ENCODE data around the gene FOXA3.
A peak's percentile ranks its signal among the peaks of the same experiment; 100 is the strongest.

The FOXA3 gene

DNA sequence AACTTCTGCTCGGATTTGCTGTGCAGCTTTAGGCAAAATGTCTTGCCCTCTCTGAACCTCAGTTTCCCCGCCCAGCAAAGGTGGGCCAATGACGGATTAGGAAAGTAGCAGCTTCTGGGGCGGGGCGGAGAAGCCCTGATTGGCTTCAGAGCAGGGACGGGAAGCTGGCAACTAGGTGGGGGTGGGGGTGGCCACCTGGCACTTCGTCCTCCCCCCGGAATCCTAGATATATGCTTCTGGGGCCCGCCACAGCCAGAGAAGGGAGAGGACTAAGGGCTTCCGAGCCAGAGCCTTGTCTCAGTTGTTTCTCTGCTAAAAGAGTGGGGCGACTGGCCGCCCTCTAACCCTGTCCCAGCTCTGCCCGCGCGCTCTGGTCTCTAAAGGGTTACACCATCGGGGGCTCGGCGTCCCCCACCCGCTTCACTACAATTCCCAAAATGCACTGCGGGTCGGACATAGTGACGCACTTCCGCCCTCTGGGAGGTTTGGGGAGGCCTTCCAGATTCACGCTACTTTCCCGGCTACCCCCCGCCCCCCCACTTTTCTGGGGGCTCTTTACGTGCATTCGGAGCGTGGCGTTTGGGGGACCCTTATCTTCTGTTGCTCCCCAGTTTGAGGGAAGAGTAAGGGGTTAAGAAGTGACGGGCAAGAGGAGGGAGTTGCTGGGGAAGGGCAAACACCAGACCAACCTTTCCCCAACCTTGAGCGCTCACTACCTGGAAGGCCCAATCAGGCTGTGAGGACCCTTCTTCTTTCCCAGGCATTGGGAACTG lies 22.5 kb downstream of the FOXA3 start:
- Histone ChIP-seq H3K23ac (ENCODE audit: low read length) (no peak overlapping the region), H3K4me2 (ENCODE audit: low read length) (peak overlapping the region; percentile 81), H3K18ac (ENCODE audit: low read length) (peak overlapping the region; percentile 51), H4K8ac (ENCODE audit: low read depth, low read length) (peak overlapping the region; percentile 83), H3K56ac (ENCODE audit: low read length) (peak overlapping the region; percentile 92), H3K4ac (ENCODE audit: low read depth, low read length) (peak overlapping the region; percentile 17), H2AK5ac (ENCODE audit: low read length) (no peak overlapping the region), H4K5ac (ENCODE audit: low read length) (no peak overlapping the region), H2BK15ac (replicated peaks; ENCODE audit: low read depth) (no peak overlapping the region), H3K27ac (ENCODE audit: low read depth, low read length) (peak overlapping the region; percentile 78), H3K4me1 (ENCODE audit: control insufficient read depth, low read depth, low read length) (peaks cover 7% of the 10 kb centered on the region), H3K79me2 (ENCODE audit: control insufficient read depth, insufficient read depth, low read length) (peaks cover 5% of the 10 kb centered on the region), H2BK120ac (ENCODE audit: low read depth, low read length) (no peak overlapping the region), H3K27me3 (ENCODE audit: insufficient read depth, low read length, poor library complexity) (no peaks in the 10 kb centered on the region), H3K79me1 (ENCODE audit: low read length) (peaks cover 2% of the 10 kb centered on the region), H3K9ac (ENCODE audit: low read length) (peak overlapping the region; percentile 89), H3K36me3 (ENCODE audit: control insufficient read depth, insufficient read depth, low read length) (no peaks in the 10 kb centered on the region), H3K4me3 (ENCODE audit: low read length) (peak overlapping the region; percentile 71), H2BK5ac (ENCODE audit: low read length) (no peak overlapping the region)
- peak; percentile 97 for DNase-seq
- WGBS (ENCODE audit: extremely low coverage, insufficient coverage, low lambda C conversion rate) = no CpG with 5 or more reads among the region's 32 CpGs

DNA sequence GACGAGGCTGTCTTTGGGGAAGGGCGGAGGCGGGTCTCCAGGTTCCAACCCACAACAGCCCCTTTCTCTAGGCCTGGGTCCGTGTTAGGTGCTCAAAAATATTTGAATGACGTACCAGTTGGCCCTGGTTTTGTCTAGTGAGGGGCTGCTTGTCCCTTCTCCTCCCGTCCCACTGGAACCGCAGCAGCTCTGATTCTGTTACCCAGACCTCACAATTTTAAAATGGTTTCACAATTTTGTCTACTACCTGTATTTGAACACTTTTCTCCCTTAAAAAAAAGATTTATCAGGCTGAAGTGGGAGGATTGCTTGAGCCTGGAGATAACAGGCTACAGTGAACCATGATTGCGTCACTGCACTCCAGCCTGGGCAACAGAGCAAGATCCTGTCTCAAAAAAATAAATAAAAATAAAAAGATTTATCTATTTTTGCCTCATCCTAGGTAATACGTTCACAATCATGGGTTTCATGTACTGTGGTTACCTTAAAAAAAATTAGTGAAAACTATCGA lies 23.1 kb downstream of the FOXA3 start:
- H3K4ac ChIP-seq (ENCODE audit: low read depth, low read length) = peak overlapping the region; percentile 17
- H3K4me2 ChIP-seq (ENCODE audit: low read length) = peak overlapping the region; percentile 76
- DNase-seq = no peak
- peak overlapping the region; percentile 92 for H3K56ac ChIP-seq (ENCODE audit: low read length)
- no peaks in the 10 kb centered on the region for H3K36me3 ChIP-seq (ENCODE audit: control insufficient read depth, insufficient read depth, low read length)
- peaks cover 2% of the 10 kb centered on the region for H3K4me1 ChIP-seq (ENCODE audit: control insufficient read depth, low read depth, low read length)
- no peak overlapping the region for H3K23ac ChIP-seq (ENCODE audit: low read length)
- no CpG with 5 or more reads among the region's 10 CpGs for WGBS (ENCODE audit: extremely low coverage, insufficient coverage, low lambda C conversion rate)
- no peak overlapping the region for H2AK5ac ChIP-seq (ENCODE audit: low read length)
- peaks cover 2% of the 10 kb centered on the region for H3K79me1 ChIP-seq (ENCODE audit: low read length)
- peak overlapping the region; percentile 89 for H3K9ac ChIP-seq (ENCODE audit: low read length)
- no peak overlapping the region for H2BK120ac ChIP-seq (ENCODE audit: low read depth, low read length)
- no peaks in the 10 kb centered on the region for H3K27me3 ChIP-seq (ENCODE audit: insufficient read depth, low read length, poor library complexity)
- H2BK15ac ChIP-seq (replicated peaks; ENCODE audit: low read depth) = no peak overlapping the region
- H3K79me2 ChIP-seq (ENCODE audit: control insufficient read depth, insufficient read depth, low read length) = peaks cover 5% of the 10 kb centered on the region
- no peak overlapping the region for H3K27ac ChIP-seq (ENCODE audit: low read depth, low read length)
- no peak overlapping the region for H3K4me3 ChIP-seq (ENCODE audit: low read length)
- H2BK5ac ChIP-seq (ENCODE audit: low read length) = no peak overlapping the region
- H4K5ac ChIP-seq (ENCODE audit: low read length) = no peak overlapping the region
- peak overlapping the region; percentile 33 for H3K18ac ChIP-seq (ENCODE audit: low read length)
- peak overlapping the region; percentile 65 for H4K8ac ChIP-seq (ENCODE audit: low read depth, low read length)

DNA sequence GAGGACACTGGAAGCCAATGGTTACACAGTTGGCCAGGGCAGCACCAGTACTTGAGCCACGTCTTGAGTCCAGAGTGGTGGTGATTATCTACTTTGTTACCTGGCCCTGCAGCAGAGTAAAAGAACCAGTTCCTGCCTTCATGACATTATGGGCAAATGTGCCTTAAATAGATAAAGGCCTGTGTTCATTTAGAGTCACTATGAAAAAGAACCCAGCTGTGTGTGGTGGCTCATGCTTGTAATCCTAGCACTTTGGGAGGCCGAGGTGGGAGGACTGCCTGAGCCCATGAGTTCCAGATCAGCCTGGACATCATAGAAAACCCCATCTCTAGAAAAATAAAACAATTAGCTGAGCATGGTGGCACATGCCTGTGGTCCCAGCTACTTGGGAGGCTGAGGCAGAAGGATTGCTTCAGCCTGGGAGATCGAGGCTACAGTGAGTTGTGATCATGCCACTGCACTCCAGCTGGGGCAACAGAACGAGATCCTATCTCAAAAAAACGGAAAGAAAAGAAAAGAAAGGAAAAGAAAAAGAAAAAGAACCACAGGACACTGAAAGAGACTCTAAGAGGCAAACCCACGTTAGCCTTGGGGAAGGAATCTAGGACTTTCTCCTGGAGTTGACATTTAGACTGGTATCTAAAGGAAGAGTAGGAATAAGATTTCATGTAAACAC lies 25.2 kb downstream of the FOXA3 start:
- DNase-seq = no peak
- WGBS (ENCODE audit: extremely low coverage, insufficient coverage, low lambda C conversion rate) = no CpG with 5 or more reads among the region's 6 CpGs

DNA sequence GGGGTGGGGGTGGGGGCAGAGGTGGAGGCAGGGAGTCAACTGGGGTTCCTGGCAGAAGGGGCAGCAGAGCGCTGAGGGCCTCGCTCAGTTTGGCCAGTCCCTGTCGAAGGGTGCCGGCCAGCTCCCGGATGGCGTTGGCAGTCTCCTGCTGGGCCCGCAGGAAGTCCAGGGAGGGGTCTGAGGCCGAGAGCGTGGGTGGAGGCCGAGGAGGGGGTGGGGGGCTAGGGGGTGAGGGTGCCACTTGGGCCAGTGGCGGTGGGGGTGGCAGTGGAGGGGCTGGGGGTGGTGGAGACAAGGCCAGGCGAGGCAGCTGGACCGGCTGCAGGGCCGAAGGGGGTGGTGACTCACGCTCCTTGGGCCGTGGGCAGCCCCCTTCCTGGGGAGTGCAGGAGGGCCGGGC lies 26.8 kb downstream of the FOXA3 start:
- H3K27ac ChIP-seq (ENCODE audit: low read depth, low read length) = no peak overlapping the region
- H3K27me3 ChIP-seq (ENCODE audit: insufficient read depth, low read length, poor library complexity) = no peaks in the 10 kb centered on the region
- no peak overlapping the region for H3K4me3 ChIP-seq (ENCODE audit: low read length)
- H3K4me1 ChIP-seq (ENCODE audit: control insufficient read depth, low read depth, low read length) = no peaks in the 10 kb centered on the region
- no CpG with 5 or more reads among the region's 17 CpGs for WGBS (ENCODE audit: extremely low coverage, insufficient coverage, low lambda C conversion rate)
- no peak overlapping the region for H2BK15ac ChIP-seq (replicated peaks; ENCODE audit: low read depth)
- H3K9ac ChIP-seq (ENCODE audit: low read length) = no peak overlapping the region
- H3K4me2 ChIP-seq (ENCODE audit: low read length) = no peak overlapping the region
- no peaks in the 10 kb centered on the region for H3K79me2 ChIP-seq (ENCODE audit: control insufficient read depth, insufficient read depth, low read length)
- H3K18ac ChIP-seq (ENCODE audit: low read length) = no peak overlapping the region
- DNase-seq = no peak
- no peak overlapping the region for H4K8ac ChIP-seq (ENCODE audit: low read depth, low read length)
- H3K56ac ChIP-seq (ENCODE audit: low read length) = no peak overlapping the region
- no peak overlapping the region for H3K23ac ChIP-seq (ENCODE audit: low read length)
- H3K36me3 ChIP-seq (ENCODE audit: control insufficient read depth, insufficient read depth, low read length) = no peaks in the 10 kb centered on the region
- H2AK5ac ChIP-seq (ENCODE audit: low read length) = no peak overlapping the region
- H3K4ac ChIP-seq (ENCODE audit: low read depth, low read length) = no peak overlapping the region
- H4K5ac ChIP-seq (ENCODE audit: low read length) = no peak overlapping the region
- H2BK120ac ChIP-seq (ENCODE audit: low read depth, low read length) = no peak overlapping the region
- no peak overlapping the region for H2BK5ac ChIP-seq (ENCODE audit: low read length)
- no peaks in the 10 kb centered on the region for H3K79me1 ChIP-seq (ENCODE audit: low read length)

More for the DNA sequence above, 25.2 kb downstream of the FOXA3 start:
- H4K5ac ChIP-seq (ENCODE audit: low read length) = no peak overlapping the region
- H3K27ac ChIP-seq (ENCODE audit: low read depth, low read length) = no peak overlapping the region
- no peak overlapping the region for H2BK120ac ChIP-seq (ENCODE audit: low read depth, low read length)
- no peak overlapping the region for H2AK5ac ChIP-seq (ENCODE audit: low read length)
- H3K18ac ChIP-seq (ENCODE audit: low read length) = no peak overlapping the region
- no peak overlapping the region for H3K4me3 ChIP-seq (ENCODE audit: low read length)
- peaks cover 2% of the 10 kb centered on the region for H3K79me1 ChIP-seq (ENCODE audit: low read length)
- H3K9ac ChIP-seq (ENCODE audit: low read length) = no peak overlapping the region
- no peak overlapping the region for H3K4me2 ChIP-seq (ENCODE audit: low read length)
- H2BK5ac ChIP-seq (ENCODE audit: low read length) = no peak overlapping the region
- no peaks in the 10 kb centered on the region for H3K4me1 ChIP-seq (ENCODE audit: control insufficient read depth, low read depth, low read length)
- H3K36me3 ChIP-seq (ENCODE audit: control insufficient read depth, insufficient read depth, low read length) = no peaks in the 10 kb centered on the region
- peaks cover 5% of the 10 kb centered on the region for H3K79me2 ChIP-seq (ENCODE audit: control insufficient read depth, insufficient read depth, low read length)
- no peak overlapping the region for H3K4ac ChIP-seq (ENCODE audit: low read depth, low read length)
- H3K56ac ChIP-seq (ENCODE audit: low read length) = no peak overlapping the region
- H3K23ac ChIP-seq (ENCODE audit: low read length) = no peak overlapping the region
- no peak overlapping the region for H2BK15ac ChIP-seq (replicated peaks; ENCODE audit: low read depth)
- H3K27me3 ChIP-seq (ENCODE audit: insufficient read depth, low read length, poor library complexity) = no peaks in the 10 kb centered on the region
- H4K8ac ChIP-seq (ENCODE audit: low read depth, low read length) = no peak overlapping the region

DNA sequence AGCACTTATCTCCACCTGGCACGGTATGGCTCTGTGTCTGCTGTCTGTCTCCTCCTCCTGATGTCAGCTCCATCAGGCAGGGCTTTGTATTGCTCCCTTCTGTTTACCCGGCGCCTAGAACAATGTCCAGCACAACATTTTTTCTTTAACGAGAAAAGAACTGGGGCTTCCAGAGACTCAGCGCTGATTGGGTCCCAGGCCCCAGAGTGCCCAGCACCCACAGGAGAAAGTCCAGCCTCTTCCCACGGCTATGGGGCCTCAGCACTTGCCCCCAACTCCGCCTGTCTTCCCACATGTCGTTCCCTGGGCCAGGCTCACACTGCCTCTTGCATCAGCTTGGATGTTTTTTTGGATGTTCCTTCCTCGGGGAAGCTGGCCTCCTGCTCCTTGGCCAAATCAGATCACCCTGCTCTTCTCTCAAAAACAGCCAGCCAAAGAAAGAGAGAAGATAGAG lies 31.4 kb downstream of the FOXA3 start:
- Histone ChIP-seq H3K36me3 (ENCODE audit: control insufficient read depth, insufficient read depth, low read length) (peaks cover 1% of the 10 kb centered on the region), H3K4me3 (ENCODE audit: low read length) (no peak overlapping the region), H3K23ac (ENCODE audit: low read length) (no peak overlapping the region), H3K27ac (ENCODE audit: low read depth, low read length) (no peak overlapping the region), H3K4me2 (ENCODE audit: low read length) (no peak overlapping the region), H3K9ac (ENCODE audit: low read length) (no peak overlapping the region), H3K4ac (ENCODE audit: low read depth, low read length) (no peak overlapping the region), H2BK15ac (replicated peaks; ENCODE audit: low read depth) (no peak overlapping the region), H2BK120ac (ENCODE audit: low read depth, low read length) (no peak overlapping the region), H3K79me1 (ENCODE audit: low read length) (no peaks in the 10 kb centered on the region), H3K27me3 (ENCODE audit: insufficient read depth, low read length, poor library complexity) (no peaks in the 10 kb centered on the region), H2AK5ac (ENCODE audit: low read length) (no peak overlapping the region), H3K56ac (ENCODE audit: low read length) (no peak overlapping the region), H3K4me1 (ENCODE audit: control insufficient read depth, low read depth, low read length) (no peaks in the 10 kb centered on the region), H3K79me2 (ENCODE audit: control insufficient read depth, insufficient read depth, low read length) (no peaks in the 10 kb centered on the region), H4K8ac (ENCODE audit: low read depth, low read length) (no peak overlapping the region), H3K18ac (ENCODE audit: low read length) (no peak overlapping the region), H2BK5ac (ENCODE audit: low read length) (no peak overlapping the region), H4K5ac (ENCODE audit: low read length) (no peak overlapping the region)
- DNase-seq = no peak
- no CpG with 5 or more reads among the region's 9 CpGs for WGBS (ENCODE audit: extremely low coverage, insufficient coverage, low lambda C conversion rate)

All from mesendoderm (in vitro differentiated cells).